ENCODE data around the gene ABCF1.
"Not testable (repeated sequence)": the region's sequence is repeated elsewhere in the genome, so short reads cannot be mapped to it uniquely, and the experiment has no call there.

ABCF1 gene

DNA sequence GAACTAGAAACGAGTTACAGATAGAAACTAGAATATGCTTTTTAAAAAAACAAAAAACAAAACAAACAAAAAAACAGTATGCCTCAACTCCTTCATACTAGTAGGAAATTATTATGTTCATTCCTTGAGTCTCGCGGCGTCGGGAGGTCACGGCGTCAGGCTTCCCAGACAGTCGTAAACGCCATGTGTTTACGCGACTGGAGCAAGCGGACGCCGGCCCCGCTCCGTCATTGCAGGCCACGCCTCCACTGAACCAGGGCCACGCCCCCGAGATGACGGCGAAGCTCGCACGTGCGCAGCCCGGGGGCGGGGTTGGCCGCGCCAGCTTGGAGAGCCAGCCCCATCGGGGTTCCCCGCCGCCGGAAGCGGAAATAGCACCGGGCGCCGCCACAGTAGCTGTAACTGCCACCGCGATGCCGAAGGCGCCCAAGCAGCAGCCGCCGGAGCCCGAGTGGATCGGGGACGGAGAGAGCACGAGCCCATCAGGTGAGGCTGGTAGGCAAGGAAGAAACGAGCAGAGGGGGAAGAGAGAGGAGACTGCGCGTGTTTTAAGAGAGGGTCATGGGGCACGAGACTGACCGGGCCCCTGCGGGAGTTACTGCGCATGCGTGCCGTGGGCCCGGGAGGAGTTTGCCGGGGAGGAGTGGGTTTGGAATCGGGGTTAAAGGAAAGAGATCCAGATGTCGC lies at the start of gene ABCF1:
TSS of gene ABCF1 (plus strand) at position 368 of the 687 bp plus-strand sequence. CDS start at position 414, 46 bp downstream.
- peak; percentile 96 for DNase-seq (ENCODE audit: low read depth)

DNA sequence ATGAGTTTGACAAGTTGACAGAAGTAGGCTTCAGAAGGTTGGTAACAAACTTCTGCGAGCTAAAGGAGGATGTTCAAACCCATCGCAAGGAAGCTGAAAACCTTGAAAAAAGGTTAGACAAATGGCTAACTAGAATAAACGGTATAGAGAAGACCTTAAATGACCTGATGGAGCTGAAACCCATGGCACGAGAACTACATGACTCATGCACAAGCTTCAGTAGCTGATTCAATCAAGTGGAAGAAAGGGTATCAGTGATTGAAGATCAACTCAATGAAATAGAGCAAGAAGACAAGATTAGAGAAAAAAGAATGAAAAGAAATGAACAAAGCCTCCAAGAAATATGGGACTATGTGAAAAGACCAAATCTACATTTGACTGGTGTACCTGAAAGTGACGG lies 49.3 kb upstream of the ABCF1 start:
- DNase-seq (ENCODE audit: low read depth) = peak; percentile 47

DNA sequence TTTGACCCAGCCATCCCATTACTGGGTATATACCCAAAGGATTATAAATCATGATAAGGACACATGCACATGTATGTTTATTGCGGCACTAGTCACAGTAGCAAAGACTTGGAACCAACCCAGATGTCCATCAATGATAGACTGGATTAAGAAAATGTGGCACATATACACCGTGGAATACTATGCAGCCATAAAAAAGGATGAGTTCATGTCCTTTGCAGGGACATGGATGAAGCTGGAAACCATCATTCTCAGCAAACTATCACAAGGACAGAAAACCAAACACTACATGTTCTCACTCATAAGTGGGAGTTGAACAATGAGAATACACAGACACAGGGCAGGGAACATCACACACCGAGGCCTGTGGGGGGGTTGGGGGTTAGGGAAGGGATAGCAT lies 44.8 kb upstream of the ABCF1 start:
- DNase-seq (ENCODE audit: low read depth) = not testable (repeated sequence)

DNA sequence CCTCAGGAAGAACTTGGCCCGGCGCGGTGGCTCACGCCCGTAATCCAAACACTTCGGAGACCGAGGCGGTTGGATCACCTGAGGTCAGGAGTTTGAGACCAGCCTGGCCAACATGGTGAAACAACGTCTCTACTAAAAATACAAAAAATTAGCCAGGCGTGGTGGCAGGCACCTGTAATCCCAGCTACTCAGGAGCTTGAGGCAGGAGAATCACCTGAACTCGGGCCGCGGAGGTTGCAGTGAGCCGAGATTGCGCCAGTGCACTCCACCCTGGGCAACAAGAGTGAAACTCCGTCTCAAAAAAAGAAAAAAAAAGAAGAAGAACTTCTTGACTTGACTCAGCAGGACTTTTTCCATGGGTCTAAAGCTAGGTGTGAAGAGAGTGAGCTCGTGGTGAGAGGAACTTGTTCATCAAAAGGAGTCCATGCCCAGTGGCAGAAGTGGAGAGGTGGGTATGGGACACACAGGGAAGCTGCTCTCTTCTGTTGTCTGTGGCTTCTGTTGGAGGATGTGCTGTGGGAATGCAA lies 41.8 kb upstream of the ABCF1 start:
- not testable (repeated sequence) for DNase-seq (ENCODE audit: low read depth)

DNA sequence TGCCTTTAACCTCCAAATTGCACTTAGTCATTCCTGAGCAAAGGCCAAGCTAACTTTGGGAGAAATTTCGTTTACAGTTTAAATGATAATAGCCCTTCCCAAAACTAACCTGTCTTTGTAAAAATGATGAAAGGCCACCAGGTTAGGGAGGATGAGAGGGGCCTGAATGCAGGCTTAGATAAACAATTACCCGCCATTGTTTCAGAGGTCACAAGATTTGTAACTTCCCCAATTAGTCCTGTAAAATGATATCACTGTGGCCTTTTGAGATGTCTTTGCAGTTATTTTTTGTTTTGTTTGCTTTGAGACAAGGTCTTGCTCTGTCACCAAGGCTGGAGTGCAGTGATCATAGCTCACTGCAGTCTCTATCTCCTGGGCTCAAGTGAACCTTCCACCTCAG lies 41.2 kb upstream of the ABCF1 start:
- no peak for DNase-seq (ENCODE audit: low read depth)

DNA sequence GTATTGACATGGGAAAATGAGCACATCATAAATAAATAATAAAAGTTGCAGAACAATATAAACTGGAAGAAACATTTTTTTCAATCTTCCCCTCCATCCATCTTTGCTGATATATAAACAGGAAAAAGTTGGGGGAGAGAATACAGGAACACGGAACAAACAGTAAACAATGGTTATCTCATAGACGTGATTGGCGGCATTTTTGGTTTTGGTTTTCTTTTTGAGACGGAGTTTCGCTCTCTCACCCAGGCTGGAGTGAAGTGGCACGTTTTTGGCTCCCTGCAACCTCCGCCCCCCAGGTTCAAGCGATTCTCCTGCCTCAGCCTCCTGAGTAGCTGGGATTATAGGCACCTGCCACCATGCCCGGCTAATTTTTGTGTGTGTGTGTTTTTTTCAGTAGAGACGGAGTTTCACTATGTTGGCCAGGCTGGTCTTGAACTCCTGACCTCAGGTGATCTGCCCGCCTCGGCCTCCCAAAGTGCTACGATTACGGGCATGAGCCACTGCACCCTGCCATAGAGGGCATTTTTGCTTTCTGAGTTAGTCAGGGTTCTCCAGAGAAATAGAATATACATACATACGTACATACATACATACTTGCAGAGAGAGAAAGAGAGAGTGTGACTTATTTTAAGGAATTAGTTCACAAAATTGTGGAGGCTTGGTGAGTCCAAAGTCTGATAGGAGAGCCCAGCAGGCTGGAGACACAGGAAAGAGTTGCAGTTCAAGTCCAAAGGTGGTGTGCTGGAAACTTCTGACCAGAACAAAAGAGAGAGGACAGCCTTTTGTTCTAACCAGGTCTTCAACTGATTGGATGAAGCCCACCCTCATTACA lies 37.6 kb upstream of the ABCF1 start:
- no peak for DNase-seq (ENCODE audit: low read depth)

GRCh38 chr6:30537931-30538330 lies 33.3 kb upstream of the ABCF1 start:
- DNase-seq (ENCODE audit: low read depth) = no peak

DNA sequence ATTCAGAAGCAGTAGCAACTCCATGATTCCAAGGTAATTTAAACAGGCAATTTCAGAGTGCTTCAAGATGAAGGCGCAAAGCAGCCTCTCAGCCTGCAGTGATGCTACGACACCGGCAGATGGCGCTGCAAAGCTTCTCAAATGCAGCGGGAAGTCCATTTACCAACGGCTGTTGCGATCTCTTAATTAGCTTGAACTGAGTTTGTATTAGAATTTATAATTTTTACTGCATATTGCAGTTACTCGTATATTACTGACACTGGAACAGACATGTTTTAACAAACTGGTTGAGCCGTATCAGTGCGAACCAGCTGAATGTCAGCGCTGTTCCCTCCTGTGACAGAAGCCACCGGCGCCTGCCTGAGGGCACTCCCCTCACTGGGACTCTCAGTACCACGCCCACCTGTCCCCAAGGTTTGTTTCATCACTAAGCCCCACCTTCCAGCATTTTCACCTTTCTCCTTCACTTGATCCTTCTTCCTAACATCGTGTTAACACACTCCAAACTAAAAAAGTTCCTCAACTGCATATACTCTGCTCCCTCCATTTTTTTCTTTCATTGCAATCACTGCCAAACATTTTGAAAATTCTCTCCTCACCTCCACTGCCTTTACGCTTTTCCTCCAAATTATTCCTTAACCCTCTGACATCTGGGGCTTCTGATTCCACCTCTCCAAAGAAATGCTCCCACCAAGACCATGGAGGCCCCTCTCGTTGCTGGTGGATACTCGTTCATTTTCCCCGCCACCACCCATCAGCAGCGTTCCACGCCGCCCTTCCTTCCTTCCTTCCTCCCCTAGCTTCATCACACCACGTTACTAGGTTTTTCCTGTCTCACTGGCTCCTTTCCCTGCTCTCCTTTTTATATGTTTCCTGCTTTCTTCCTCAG lies 29.5 kb upstream of the ABCF1 start:
- DNase-seq (ENCODE audit: low read depth) = peak; percentile 80

DNA sequence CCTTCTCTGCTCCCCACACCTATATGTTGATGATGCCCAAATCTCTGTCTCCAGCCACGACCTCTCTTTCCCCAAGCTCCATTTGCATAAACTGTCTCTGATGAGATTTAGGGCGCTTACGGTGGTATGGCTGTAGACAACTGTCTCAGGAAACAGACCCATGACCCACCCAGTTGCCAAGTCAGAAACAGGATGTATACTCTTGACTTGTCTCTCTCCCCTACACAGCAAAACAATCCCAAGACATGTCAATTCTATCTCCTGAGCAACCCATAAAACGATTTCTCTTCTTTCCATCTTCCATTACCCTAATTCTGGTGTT lies 28.9 kb upstream of the ABCF1 start:
- no peak for DNase-seq (ENCODE audit: low read depth)

DNA sequence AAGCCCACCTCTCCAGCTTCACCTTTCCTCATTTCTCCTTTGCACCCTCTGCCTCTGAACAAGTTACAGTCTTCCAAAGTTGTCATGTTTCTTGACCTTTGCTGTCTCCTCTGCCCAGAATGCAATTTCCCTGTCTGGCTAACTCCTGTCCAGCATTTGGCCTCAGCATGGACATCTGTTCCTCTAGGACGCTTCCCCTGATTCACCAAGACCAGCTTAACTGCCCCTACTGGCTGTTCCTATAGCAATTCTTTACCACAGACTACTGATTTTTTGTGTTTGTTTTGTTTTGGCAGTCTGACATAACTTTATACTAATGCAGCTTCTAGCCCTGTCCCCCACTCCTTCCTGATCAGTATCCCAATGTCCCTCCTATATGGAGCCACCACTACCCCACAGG lies 28.3 kb upstream of the ABCF1 start:
- DNase-seq (ENCODE audit: low read depth) = peak; percentile 24

- DNase-seq (ENCODE audit: low read depth) = no peak
These were observed 27.4 kb upstream of the ABCF1 start for GRCh38 chr6:30543821-30544220.

DNA sequence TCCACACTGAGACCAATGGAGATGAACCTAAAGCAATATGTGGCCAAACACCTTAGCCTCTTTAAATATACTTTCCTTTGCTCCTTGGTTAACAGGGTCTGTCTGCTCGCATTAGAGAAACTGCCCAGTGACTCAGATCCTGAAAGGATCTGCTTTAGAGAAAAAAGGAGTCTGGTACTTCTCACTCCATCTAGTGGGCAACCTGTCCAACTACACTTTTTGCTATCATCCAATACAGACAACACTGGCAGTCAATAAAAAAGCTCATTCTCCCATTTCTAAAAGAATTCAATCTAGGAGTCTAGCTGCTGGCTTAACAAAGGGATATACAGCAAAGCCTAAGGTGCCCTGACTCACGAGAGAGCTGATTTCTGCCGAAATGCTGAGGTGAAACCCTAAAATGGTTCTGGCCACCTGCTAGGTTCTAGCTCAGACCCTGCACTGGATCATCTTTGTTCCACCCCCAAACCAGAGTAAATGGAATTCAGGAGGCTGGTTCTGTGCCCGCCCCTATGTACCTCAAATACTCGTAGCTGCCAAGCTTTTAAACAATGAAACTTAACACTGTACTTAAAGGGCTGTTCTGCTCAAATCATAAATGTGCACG lies 26.5 kb upstream of the ABCF1 start:
- DNase-seq (ENCODE audit: low read depth) = peak; percentile 80

DNA sequence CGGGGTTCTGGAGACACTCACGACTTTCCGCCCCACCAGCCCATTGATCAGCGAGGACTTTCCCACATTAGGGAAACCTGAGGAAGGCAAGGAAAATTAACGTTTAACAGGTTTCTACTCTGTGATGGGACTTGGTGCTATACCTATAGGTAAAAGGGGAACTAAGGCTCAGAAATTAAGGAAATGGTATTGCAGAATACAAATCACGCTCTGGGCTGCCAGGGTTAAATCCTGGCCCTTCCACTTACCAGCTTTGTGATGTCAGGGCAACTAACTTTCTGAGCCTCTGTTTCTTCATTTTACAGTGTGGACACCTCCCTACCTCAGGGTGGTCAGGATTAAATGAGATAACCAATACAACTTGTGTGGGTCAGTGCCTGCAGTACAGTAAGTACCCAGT lies 23.8 kb upstream of the ABCF1 start:
- no peak for DNase-seq (ENCODE audit: low read depth)

- DNase-seq (ENCODE audit: low read depth) = peak; percentile 25
These were observed 22.9 kb upstream of the ABCF1 start for GRCh38 chr6:30548375-30548774.

GRCh38 chr6:30554404-30554803 lies 16.8 kb upstream of the ABCF1 start:
- DNase-seq (ENCODE audit: low read depth) = no peak

DNA sequence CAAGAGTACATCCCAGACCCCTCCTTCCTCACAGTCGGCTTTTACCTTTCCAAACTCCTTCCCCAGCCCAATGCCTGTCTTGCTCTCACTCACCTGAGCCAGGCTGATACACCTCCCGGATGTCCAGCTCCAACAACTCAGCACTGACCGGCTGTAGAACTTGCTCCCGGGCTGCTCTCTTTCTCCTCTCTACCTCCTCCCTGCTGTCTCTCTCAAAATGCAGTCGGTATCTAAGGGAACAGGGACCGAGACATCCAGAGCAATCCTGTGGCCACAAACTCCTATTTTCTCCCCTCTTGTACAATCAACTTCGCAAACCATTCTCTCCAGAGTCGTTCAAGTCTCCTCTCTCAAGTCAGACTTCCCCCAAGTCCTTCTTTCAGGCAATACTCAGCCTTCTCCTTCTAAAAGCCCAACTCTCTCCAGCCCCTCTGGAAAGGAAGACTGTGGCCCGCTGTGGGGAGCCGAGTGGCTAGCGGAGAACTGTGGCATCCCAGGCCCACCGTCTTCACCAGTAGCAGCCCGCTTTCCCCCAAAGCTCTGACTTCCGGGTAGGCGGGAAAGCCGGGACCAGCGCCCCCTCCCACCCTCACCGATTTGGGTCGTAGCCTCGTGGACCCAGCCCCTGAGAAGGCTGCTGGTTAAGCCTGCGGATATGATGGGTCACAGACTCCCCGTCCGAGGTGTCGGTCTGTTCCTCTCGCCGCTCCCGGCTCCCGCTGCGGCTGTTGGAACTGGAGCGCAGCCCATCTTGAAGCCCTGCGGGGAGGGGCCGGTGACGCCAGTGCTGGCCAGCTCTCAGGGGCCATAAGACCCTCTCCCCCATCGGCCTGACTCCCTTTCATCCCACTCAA lies 16.1 kb upstream of the ABCF1 start:
- DNase-seq (ENCODE audit: low read depth) = peak; percentile 43

GRCh38 chr6:30555816-30556065 lies 15.5 kb upstream of the ABCF1 start:
- no peak for DNase-seq (ENCODE audit: low read depth)

- DNase-seq (ENCODE audit: low read depth) = peak; percentile 82
These were observed 15.0 kb upstream of the ABCF1 start, which contains the start of gene GNL1 for GRCh38 chr6:30556066-30556905. Gene GNL1 (minus strand): TSS chr6:30556489. CDS start chr6:30556203, 286 bp downstream.

- DNase-seq (ENCODE audit: low read depth) = peak; percentile 93
These were observed 14.1 kb upstream of the ABCF1 start, which contains the start of gene PRR3 for GRCh38 chr6:30556906-30557682. Gene PRR3 (plus strand): TSS chr6:30557295. CDS start chr6:30557345, 50 bp downstream.

Measured in EH (cell line).